SIG-M5 (cell line): ENCODE results near the gene RPS6KA5.

Experiments
- DNase-seq: peaks from one replicate; lab custom pipeline; 2025; lab: John Stamatoyannopoulos, UW

The RPS6KA5 gene

DNA sequence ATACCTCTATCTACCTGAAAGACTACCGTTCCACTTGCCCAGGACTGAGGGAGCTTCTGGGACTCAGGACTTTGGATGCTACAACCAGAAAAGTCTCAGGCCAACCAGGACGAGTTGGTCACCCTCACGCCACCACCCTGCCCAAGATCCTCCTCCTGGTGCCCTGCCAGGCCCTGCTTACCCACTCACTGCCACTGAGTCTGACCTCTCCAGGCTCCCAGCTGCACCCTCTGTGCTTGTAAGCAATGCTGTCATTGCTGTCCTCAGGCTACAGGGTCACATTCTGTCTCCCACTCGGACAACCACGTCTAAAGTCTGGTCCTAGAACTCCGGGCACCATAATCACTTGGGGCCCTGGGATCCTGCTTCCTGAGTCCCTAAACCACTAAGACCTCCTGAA is 253.4 kb downstream of the RPS6KA5 start:
- DNase-seq, result no peak

DNA sequence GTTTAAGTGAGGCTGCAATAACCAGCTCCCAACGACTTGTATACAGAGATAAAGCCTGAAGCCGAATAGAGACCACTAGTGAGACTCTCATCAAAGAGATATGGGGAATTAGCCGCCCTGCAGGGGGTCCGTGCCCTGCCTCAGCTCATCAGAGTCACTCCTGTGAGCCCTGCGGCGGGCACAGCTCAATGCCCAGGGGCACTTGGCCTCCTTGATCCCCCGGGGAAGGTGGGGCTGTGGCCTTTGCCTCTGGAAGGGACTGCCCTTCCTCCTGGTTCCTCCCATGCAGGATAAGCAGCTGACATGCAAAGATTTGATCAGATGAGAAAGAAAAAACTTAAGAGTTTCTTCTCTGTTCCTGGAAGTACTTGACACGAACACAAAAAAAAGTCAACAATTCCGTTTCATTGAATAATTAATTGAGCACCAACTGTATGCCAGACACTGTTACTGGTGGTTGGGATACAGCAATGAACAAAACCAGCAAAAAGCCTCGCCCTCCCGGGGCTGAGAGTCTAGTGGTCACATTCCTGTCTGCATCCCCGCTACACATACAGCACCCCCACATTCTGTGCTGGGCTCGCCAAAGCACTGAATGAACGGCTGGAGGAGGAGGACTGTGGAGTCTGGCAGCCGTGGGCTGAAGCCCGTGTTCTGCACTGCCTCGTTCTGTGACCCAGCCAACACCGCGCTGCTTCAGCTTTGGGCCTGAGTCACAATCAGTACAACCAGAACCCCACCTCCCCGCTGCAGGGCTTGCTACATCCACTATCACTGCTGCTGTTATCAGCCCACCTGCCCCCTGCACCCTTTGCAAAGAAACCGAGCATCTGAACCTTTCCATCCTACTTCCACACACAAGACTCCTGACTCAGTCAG is 254.5 kb downstream of the RPS6KA5 start:
- DNase-seq, result no peak

- DNase-seq, result no peak
Measured at GRCh38 chr14:90805084-90805391, 255.4 kb downstream of the RPS6KA5 start.

GRCh38 chr14:90804292-90805083 is 256.0 kb downstream of the RPS6KA5 start:
- no peak for DNase-seq

GRCh38 chr14:90803249-90803648 is 257.2 kb downstream of the RPS6KA5 start:
- no peak for DNase-seq

DNA sequence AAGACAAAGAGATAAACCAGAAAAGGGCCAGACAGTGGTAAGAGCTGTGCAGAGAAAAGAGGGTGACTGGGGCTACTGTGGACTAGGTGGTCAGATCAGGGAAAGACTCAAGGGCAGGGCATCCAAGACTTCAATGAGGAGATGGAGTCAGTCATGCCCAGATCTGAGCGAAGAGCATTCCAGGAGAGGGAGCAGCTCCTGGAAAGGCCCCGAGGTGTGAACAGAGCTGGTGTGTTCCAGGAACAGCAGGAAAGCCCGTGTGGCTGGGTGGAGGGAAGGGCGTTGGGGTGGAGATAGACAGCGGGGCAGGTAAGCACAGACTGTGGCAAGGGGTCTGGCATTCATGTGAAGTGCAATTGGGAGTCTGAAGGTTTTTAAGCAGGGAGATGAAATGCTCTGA is 261.0 kb downstream of the RPS6KA5 start:
- no peak for DNase-seq

GRCh38 chr14:90797919-90798318 is 262.5 kb downstream of the RPS6KA5 start:
- no peak for DNase-seq
